Measurements from ENCODE around the gene BDH1.
"Not testable (repeated sequence)": the region's sequence is repeated elsewhere in the genome, so short reads cannot be mapped to it uniquely, and the experiment has no call there.

Gene BDH1

DNA sequence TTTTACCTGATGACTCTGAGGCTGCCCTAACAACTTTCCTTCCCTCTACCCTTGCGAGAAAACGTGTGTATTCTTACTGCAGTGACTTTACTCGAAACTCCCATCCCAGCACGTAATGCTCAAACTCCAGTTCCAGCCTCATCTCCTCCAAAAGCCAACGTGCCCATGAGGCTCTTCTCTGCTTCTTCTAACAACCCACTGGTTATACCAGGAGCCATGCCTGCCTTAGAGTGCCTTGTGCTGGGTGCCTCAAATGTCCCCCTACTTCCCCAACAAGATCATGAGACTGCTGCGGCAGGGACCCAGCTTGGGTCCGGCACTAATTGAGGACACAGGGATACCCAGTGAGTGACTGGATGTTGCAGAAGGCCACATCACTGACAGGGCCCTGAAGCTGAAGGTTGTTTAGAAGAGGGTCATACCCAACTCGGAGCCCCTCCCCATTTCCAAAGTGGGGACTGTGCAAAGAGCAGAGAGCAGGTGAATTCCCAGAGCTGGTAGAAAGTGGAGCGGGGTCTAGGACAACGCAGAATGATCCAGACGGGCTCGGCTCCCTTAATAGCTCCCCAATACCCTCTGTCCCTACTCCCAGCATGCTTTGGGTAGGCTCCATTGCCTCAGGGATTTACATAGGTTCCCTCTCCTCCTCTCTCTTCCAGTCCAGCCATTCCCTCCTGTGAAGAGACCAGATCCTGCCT lies 71.4 kb downstream of the BDH1 start:
- no peak for DNase-seq

DNA sequence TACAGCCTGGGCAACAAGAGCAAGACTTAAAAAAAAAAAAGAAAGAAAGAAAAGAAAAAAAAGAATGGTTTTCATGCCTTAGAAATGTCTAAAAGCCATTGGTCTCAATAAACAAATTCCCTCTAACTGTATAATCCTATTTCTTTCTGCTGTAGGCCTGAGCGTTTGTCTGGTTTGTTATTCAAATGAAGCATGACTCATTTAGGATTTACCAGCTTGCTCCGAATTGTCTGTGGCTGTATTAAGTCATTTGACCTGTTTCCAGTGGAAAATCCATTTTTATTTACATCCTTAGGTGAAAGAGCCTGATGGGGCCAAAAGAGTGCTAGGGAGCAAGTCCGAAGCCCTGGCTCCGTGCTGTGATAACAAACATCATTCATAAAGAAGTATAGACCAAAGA lies 73.8 kb downstream of the BDH1 start:
- DNase-seq = no peak

DNA sequence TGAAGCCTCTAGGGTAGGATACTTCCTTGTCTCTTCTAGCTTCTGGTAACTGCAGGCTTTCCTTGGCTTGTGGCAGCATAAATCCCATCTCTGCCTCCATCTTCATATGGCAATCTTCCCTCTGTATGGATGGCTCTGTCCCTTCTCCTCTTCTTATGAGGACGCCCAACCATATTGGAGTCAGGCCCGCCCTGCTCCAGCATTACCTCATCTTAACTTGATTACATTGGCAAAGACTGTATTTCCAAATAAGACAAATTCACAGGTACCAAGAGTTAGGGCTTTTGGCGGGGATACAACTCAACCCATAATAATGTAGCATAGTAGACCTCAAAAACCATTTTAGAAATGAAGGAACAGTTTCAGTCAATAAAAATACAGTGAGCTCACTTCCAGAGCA lies 75.4 kb downstream of the BDH1 start:
- DNase-seq = no peak

DNA sequence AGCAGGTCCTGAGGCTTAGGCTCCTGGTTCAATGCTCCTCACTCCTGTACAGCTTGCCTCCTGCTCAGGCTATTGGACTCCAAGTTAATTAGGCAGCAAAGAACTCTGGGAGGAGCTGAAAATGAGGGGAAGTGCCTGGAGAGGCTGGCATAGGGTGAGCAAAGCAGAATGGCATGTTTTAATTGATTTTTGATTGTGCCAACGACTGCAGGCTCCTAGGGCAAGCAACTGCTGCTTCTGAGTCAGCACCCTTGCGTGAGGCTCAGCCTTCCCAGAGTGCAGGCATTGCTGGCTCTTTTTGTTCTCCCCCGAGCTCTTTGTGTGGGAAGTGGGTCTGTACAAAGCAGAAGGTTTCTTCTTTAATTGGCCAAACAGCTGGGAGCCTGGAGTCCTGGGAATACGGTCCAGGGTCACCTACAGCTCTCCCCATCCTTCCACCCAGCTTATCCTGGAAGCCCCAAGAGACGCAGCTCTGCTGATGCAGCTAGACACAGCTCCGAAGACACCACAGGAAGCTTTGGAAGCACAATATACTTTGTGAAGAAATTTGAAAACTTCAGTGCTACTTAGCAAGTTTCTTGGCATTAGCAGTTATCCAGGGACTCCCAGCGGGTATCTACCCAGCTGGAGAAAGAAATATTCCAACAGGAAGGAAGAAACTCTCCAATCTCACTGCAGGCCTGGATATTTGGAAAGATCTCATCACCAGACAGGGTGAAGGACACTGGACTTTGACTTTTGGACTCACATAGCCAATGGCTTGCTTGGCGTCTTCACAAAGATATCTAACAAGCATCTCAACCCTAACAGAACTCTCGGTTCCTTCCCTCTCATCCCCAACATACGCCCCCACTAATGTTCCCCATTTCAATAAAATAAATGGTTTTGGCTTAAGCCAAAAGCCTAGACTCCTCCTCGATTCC lies 76.8 kb downstream of the BDH1 start:
- peak; percentile 16 for DNase-seq

DNA sequence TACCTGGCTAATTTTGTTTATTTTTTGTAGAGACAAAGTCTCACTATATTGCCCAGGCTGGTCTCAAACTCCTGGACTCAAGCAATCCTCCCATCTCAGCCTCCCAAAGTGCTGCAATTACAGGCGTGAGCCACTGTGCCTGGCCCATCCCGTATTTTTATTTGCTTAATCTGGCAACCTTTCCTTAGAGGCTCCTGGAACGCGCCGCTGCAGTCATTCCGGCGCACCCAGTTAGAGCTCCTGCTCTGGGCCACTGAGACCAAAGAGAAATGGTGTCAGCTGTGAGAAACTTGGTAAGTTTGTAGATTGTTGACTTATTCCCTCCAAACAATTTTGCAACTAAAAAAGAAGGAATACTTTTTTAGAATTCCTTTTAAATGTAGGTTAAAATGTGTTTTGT lies 78.0 kb downstream of the BDH1 start:
- not testable (repeated sequence) for DNase-seq

DNA sequence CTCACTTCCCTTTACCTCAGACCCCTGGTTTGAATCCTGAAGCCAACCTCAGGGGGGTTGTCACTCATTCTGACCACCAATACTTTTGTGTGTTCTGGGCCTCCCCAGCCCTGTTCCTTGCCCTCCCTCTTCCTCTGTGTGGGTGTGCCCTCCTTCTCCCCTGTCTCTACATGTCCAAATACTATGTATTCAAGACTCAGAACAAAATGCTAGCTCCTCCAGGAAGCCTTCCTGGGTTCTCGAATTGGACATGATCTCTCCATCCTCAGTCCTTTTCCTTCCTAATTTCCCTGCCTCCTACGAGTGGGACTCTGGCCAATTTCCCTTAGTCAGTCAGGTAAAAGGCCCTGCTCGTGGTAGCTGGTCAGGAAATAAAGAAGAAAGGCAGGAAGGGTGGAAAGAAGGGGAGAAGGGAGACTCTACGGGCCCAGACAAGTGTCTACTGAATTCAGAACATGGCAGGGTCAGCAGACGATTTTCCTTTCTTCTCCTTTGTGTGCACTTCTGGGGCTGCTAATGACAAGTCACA lies 79.7 kb downstream of the BDH1 start:
- DNase-seq = no peak

DNA sequence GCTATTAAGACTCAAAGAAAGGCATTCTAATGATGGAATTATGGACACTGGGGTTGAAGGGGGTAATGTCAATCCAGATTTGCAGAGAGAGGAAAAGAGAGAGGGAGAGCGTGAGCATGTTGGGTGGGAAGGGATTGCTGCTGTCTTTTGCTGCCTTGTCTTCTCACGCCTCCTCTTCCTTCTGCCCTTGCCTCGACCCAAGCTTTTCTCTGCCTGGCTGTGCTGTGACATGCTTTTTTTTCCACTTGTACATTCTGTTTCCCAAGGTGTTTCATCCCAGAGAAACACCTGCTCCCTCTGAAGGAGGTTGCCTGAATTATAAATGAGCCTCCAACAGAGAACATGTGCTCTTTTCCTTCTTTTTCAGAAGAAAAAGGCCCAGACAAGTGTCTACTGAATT lies 80.3 kb downstream of the BDH1 start:
- no peak for DNase-seq

DNA sequence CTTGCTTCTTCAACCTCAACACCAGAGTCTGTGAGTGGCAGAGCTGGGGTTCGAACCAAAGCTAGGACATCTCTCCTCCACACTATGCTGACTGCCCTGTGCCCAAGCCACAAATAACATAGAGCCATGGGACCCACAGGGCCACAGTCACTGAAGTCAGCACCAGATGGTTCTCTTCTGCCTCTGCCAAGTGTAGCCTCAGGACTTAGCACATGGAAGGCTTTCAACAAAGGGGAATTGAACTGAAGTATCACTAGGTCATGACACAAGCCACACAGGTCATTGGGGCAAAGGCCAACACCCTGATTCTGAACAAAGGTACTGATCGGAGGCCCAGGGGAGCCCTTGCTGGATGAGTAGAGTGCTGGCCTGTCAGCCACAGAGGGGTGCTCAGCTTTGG lies 83.6 kb downstream of the BDH1 start:
- no peak for DNase-seq

DNA sequence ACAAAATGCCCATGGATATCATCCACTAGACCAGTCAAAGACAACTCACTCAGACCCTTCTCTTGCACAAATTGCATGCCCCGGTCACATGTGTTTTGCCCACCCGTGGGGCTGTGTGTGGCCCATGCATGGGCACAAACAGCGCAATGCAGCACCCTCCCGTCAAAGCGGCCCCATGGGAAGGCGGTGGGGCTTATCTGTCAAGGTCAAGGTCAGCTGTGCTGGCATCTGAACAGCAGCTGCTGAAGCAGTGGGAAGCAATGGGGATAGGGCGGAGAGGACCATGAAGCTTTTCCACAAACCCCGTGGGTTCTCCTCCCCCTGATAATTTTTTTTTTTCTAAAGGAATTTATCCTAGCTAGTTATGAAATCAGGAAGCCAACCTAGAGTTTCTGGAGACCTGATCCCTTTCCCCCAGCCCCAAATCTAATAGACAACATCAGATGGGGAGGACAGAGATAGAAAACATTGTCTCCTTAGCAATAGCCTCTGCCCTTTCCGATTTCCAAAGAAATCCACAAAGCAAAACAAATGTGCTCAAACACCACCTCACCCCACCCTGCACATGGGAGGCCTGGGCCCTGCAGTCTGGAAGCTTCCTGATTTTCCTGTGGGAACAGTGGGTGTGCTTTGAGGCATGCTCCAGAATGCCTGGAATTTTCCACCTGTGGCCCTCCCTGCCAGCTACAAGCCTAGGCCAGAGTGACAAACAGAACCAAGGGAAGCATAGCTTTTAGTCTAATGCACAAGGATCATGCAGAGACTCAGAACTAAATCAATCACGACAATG lies 84.4 kb downstream of the BDH1 start:
- DNase-seq = no peak

DNA sequence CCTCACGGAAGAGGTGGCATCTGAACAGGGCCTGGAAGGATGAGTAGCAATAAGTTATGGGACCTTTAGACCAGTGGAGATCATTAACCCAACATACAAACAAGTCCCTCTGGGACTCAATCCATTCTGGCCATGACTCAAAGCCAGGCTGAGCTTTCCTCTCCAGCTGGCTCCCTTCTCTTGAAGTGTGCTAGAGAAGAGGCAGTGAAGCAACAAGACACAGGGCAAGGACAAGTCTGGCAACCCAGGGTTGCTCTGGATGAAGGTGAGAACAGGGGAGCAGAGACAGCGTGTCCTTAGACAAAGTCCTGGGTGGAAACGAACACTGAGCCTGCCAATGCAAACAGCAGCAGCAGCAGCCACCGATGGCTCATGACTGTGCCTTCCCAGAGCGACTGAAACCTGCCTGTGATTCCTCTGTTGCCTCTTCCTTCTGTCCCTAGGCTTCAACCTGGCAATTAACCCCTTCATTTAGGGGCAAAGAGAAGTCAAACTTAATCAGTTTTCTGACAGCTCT lies 86.8 kb downstream of the BDH1 start:
- no peak for DNase-seq

DNA sequence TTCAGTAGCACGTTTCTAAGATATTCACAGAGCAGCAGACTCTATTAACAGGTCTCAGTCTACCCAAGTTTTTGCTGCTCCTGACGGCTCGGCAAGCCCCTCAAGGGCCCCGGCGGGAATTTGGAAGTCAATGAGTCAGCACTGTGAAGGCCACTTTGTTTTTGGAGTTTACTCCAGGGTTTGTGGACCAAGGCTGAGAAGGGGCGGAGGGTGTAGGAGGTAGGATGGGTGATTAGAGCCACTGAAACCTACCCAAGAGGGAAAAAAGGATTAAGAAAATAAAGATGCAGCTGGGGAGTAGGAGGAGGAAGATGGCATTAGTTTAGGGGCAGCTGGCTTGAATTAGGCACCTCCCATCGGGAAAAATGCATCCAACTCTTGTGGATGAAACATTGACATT lies 87.6 kb downstream of the BDH1 start:
- no peak for DNase-seq

DNA sequence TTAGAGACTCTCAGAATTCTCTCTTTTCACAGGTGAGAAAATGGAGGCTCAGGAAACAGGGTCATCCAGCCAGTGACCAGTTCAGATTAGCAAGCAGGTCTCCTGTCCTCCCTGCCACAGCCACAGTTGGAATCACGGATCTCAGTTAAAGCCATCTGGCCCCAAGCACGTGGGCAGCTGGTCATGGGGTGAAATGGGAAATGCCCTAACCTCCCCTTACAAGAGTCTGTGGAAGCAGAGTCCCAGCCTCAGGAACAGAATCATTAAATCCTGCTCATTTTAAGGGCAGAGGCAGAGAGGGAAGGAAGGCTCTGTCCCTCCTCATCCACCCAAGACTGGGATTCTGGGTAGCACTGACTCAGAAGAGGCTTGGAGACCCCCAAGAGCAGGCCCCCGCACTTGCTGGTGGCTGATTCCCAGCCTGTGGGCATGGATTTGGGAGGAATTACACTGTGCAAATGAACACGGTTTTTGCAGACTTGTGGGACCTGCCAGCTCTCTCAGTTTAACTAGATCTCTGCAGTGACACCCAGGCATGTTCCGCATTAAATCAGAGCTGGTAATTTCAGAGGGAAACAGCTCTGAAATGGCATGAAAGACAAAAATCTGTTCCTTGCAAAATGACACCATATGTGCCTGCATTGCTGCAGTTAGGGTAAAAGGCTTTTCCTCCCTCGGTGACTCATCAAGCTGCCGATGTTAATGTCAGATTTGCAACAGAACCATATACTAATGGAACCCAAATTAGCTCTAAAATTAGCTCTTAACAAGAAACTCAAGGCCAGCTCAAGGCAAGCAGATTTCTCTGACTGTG lies 89.0 kb downstream of the BDH1 start:
- no peak for DNase-seq

DNA sequence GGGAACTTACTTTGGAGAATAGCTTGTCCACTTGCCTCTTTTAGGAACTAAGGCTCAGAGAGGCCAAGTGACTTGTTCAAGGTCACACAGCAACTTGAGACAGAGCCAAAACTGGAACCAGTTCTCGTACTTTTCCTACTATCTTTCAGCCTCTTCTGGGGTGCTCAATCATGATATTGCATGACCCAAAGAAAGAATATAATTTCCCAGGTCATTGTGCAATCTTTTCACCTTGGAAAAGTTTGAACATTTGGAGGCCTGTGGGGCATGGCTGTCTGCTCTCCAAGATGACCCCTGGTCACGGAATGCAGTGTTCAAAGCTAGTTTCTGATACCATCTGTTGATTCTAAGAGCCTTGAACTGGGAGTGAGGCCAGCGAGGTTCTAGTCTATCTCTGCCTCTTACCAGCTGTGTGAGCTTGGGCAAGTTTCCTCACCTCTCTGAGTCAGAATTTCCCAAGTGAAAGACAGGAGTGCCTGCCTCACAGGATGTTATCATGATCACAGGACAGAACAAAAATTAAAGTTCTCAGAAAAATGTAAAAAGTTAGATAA lies 89.7 kb downstream of the BDH1 start:
- DNase-seq = no peak

DNA sequence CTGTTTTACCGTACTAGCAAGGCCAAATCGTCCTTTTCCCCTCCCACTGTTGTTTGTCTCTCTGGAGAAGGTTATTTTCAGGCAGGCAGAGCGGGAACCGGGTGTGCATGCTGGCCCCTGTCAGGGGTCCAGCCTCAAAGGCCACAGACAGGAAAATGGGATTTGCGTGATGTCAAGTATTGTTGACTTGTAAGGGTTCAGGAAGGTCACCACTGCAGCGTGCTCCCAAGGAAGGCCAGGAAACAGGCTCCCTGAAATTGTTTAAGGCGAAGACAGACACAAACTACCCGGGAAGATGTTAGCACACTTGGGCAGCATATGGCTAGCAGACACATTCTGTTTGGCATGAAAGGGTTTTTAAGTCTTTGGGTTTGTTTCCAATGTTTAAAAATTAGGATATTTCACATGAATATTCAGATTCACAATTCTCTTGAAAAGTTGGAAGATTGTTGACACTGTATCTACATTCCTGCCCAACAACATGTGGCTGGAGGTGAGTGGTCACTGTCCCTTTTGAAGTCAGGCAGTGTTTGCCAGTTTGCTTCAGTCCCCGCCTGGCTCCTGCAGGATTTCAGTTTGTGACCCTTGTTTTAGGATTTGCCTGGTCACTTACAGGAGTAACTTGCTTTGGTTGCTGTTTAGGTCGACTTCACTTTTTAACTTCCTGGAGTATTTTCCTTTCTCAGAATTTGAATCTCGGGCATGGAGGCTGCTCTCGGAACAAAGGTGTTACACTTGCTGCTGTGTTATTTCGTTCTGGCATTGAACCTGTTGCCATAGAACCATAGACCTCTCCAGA lies 90.4 kb downstream of the BDH1 start:
- DNase-seq = no peak

DNA sequence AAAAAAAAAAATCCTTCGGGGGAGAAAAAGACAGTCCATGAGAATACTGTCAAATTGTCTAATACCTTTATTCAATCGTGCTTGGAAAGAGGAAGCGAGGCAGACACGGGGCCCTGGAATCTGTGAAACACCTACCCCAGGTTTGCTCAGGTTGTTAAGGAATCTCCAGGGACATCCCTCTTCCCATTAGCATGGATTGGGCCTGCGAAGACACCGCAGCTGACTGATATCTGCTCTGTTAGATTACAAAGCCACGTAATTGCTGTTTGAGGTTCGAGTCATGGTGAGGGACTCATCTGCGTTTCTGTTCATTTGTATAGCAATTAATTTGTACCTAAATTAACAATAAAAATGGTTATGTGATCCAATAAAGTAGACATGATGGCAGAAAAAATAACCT lies 91.0 kb downstream of the BDH1 start:
- no peak for DNase-seq

DNA sequence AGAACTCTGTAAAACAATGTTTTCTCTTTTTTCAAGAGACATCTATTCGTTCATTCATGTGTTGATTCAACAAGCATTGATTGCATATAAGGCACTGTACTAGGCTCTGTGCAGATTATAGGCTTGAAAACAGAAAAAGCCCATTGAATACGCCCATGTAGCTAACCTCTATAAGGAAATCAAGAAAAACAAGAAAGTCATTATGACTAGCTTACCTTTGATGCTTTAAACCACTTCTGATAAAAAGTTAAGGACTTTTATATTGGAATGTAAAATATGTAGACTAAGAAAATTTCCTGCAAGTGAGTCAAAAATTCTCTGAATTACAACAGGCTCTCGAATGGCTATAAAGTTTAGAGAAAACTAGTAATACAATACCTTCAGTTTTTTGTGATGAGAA lies 92.5 kb downstream of the BDH1 start:
- no peak for DNase-seq

DNA sequence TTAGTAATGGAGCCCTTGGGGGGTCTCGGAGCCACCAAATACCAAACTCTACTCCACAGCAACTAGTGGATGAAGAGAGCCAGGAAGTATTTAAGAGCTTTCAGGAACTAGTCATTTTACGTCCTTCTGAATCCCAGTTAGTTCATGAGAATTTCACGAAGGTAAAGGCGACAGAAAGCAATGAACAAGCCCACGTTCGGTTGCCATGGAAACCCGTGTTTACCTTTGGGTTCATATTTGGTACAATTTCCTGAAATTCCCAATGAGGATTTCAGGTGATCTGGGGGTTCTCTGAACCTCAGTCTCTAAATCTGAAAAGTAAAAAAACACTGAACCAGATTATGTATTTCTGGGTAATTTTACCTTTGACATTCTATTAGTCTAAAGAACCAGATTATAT lies 93.0 kb downstream of the BDH1 start:
- no peak for DNase-seq

DNA sequence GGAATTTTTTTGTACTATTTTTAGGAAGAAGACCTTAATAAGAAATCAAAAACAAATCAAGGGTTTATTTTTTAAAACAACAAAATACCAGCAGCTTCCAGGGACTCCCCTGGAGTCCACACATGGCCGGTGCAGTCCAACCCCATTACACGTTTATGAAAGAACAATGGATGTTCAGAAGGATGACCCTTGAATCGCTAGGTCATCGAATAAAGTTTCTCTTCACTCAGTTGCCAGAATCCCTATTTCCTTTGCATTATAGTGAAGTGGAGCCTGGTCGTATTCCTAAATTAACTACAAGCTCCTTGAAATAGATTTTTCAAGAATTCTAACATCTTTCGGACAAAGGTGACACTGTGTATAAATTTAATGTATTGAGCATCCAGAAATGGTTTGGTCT lies 95.1 kb downstream of the BDH1 start:
- no peak for DNase-seq

DNA sequence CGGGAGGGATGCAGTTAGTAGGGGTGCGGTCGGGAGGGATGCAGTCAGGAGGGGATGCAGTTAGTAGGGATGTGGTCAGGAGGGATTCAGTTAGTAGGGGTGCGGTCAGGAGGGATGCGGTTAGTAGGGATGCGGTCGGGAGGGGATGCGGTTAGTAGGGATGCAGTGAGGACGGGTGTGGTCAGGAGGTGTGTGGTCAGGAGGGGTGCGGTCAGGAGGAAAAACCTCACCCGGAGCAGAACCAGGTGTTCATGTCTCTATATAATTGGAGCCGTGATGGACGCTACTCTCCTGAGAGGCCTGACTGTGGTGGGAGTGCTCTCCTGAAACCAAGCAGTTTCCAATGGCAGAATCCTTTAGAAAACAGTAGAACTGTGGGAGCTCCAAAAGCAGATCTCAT lies 95.8 kb downstream of the BDH1 start:
- DNase-seq = no peak

All from NCI-H146 (cell line).